Upper lobe of left lung (tissue), 6 donors: ENCODE data around the gene CD6. TPM values are rescaled to one million over a fixed set of nuclear protein-coding genes. Genes with fewer than 3 reads are reported as not detected.

Experiments
- ATAC-seq, 2 donors: fragments of 200-7000 bp; cut with Tn5 transposase; one replicate each; pipeline ENCODE4 v1.9.1; 2022; ENCODE audit warnings: mild to moderate bottlenecking in 2 of 2, moderate library complexity in 2 of 2; ENCODE audit not compliant: low FRiP score in 2 of 2
- DNase-seq, 2 donors: peaks; one replicate each; pipeline ENCODE4 v3.0.0-alpha.2; 2019 to 2020
- H3K27ac ChIP-seq, 4 donors: fragments of 200-600 bp; sonication (generic); one replicate each; pipeline ENCODE4 v1.5.1; 2016 to 2019
- H3K27me3 ChIP-seq, 4 donors: fragments of 200-600 bp; sonication (generic); one replicate each; pipeline ENCODE4 v1.5.1; 2017 to 2019
- H3K36me3 ChIP-seq, 4 donors: fragments of 200-600 bp; sonication (generic); one replicate each; pipeline ENCODE4 v1.5.1; 2016 to 2019
- H3K4me1 ChIP-seq, 4 donors: fragments of 200-600 bp; sonication (generic); one replicate each; pipeline ENCODE4 v1.5.1; 2018 to 2019
- H3K4me3 ChIP-seq, 4 donors: fragments of 200-600 bp; sonication (generic); one replicate each; pipeline ENCODE4 v1.5.1; 2017 to 2019; ENCODE audit warnings: mild to moderate bottlenecking in 2 of 4, moderate library complexity in 1 of 4
- H3K9me3 ChIP-seq, 4 donors: fragments of 200-600 bp; sonication (generic); one replicate each; pipeline ENCODE4 v1.5.1; 2018 to 2019
- EP300 ChIP-seq, 4 donors: sonication (generic); formaldehyde crosslinking; IDR thresholded peaks; one replicate each; pipeline ENCODE4 v1.5.1; 2017; ENCODE audit warnings: antibody characterized with exemption in 4 of 4, control low read depth in 2 of 4
- POLR2A ChIP-seq, 4 donors: fragments of 450-650 bp; IDR thresholded peaks; one replicate each; pipeline ENCODE4 v1.5.1; 2016 to 2017; ENCODE audit warnings: antibody characterized with exemption in 4 of 4, mild to moderate bottlenecking in 2 of 4
- POLR2AphosphoS5 ChIP-seq, 2 donors: sonication (generic); formaldehyde crosslinking; IDR thresholded peaks; one replicate each; pipeline ENCODE4 v1.5.1; 2017; ENCODE audit warnings: antibody characterized with exemption in 2 of 2
- WGBS, 2 donors: methylation state at CpG; one replicate each; pipeline ENCODE4 v1.1.5; 2017 to 2018; 5-methylcytosine and 5-hydroxymethylcytosine counted together
- total RNA-seq, 6 donors: library from RNA; depleted of rRNA in 4 of 6; stranded (reverse); fragments of >200 nt in 4 of 6; gene quantifications; one replicate each; pipeline versions ENCODE4 v1.1.0 to v1.2.1, GENCODE V29; 2016 to 2021
- TF ChIP-seq, protein P1 (sequence below), 6 experiments: fragments of 450-650 bp in 4 of 6; fragments of 200-600 bp in 2 of 6; sonication (generic) in 2 of 6; IDR thresholded peaks; one replicate each; pipeline ENCODE4 v1.5.1; 2016 to 2019; ENCODE audit warnings: antibody characterized with exemption in 6 of 6
- donor health status: DM: no; HTN: no; CAD: no; lungs with moderate emphysema.
- donor health status: DM: no; HTN: yes; CAD: no; lungs with severe emphysema.

The CD6 gene
- total RNA-seq, 6 donors from 2014 or later: 3.8 to 27.2 (median 5.3) TPM

DNA sequence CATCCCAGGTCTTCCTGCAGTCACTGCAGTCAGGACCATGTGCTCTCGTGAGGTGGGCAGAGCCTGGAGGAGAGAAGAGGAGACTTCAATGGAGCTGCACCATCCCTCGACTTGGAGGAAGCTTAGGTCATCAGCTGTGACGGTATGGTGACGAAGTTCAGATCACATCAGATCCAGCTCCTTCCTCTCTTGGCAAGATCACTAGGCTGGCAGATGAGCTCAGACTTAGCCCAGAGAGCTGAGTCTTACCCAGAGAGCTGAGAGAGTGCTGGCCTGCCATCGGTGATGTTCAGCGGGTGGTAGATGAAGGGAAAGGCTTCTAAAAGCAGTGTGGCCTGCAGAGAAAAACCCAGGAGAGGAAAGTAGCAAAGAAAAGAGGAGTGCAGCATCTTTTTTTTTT, 17.7 kb upstream of the CD6 start:
- ATAC-seq: peak; percentile 29 to 46
- 63 to 70% methylated on average over 6 of the region's 6 CpGs for WGBS, 2 donors
- TF ChIP-seq, protein P1, sequence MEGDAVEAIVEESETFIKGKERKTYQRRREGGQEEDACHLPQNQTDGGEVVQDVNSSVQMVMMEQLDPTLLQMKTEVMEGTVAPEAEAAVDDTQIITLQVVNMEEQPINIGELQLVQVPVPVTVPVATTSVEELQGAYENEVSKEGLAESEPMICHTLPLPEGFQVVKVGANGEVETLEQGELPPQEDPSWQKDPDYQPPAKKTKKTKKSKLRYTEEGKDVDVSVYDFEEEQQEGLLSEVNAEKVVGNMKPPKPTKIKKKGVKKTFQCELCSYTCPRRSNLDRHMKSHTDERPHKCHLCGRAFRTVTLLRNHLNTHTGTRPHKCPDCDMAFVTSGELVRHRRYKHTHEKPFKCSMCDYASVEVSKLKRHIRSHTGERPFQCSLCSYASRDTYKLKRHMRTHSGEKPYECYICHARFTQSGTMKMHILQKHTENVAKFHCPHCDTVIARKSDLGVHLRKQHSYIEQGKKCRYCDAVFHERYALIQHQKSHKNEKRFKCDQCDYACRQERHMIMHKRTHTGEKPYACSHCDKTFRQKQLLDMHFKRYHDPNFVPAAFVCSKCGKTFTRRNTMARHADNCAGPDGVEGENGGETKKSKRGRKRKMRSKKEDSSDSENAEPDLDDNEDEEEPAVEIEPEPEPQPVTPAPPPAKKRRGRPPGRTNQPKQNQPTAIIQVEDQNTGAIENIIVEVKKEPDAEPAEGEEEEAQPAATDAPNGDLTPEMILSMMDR (IDR thresholded peaks at IDR 0.05): no peak
- TF ChIP-seq POLR2A (IDR thresholded peaks at IDR 0.05) (peak in 1 of 4 donors; percentile 45), POLR2AphosphoS5 (IDR thresholded peaks at IDR 0.05) (peak; percentile 12 to 32), EP300 (IDR thresholded peaks at IDR 0.05) (no peak)
- H3K27me3 ChIP-seq: no peaks in the 10 kb centered on the region
- H3K4me1 ChIP-seq: peaks cover 17 to 27% (median 24%) of the 10 kb centered on the region in 4 donors
- peak overlapping the region; percentile 89 to 99 (median 94) for H3K27ac ChIP-seq
- no peaks in the 10 kb centered on the region for H3K36me3 ChIP-seq
- DNase-seq: peak in 1 of 2 donors; percentile 66
- no peaks in the 10 kb centered on the region for H3K9me3 ChIP-seq
- no peak overlapping the region for H3K4me3 ChIP-seq

DNA sequence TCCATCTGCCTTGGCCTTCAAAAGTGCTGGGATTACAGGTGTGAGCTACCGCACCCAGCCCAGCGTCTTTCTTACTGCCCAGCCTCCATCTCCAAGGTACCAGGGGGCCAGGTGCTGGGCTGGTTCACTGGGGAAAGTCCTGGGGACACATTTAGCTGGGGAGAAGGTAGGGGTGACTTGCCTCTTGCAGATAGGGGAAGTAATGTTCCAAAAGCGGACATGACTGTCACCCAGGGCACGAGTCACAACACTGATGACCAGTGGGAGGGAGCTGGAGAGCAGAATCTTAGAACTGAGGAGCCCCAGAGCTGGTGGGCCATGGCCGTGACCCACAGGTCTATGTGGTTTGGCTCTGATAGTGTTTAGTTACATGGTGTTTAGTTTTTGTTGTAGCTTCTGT, 17.1 kb upstream of the CD6 start:
- Histone ChIP-seq H3K4me1 (peaks cover 13 to 23% (median 18%) of the 10 kb centered on the region in 4 donors), H3K9me3 (no peaks in the 10 kb centered on the region), H3K27ac (peak overlapping the region in 3 of 4 donors; percentile 89 to 99 (median 93)), H3K27me3 (no peaks in the 10 kb centered on the region), H3K36me3 (no peaks in the 10 kb centered on the region), H3K4me3 (no peak overlapping the region)
- WGBS, 2 donors: 78 to 90% methylated on average over 5 of the region's 5 CpGs
- ATAC-seq (peak in 1 of 2 donors; percentile 35), DNase-seq (peak in 1 of 2 donors; percentile 65)
- TF ChIP-seq, protein P1 (IDR thresholded peaks at IDR 0.05): no peak
- TF ChIP-seq POLR2A (IDR thresholded peaks at IDR 0.05): no peak
- no peak for TF ChIP-seq EP300 (IDR thresholded peaks at IDR 0.05)
- TF ChIP-seq POLR2AphosphoS5 (IDR thresholded peaks at IDR 0.05): no peak

DNA sequence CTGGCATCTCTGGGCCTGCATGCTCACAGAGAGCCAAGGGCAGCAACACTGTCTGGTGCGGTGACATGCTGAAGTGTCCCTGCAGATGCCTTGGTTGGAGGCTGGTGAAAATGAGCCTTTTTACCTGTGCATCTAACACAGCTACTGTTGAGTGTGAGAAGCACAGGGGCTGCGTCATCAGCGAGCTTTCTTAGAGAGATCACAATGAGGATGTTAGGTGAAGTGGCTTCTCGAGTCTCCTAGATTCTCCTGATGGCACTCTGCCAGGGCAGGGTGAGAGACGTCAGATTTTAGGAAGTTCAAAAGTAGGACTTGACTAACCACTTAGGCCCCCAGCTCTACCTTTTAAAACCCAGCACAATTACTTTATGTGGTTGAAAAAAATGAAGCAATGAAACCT, 15.9 kb upstream of the CD6 start:
- WGBS, 2 donors: 35 to 47% methylated on average over 5 of the region's 5 CpGs
- TF ChIP-seq, protein P1 (IDR thresholded peaks at IDR 0.05): no peak
- TF ChIP-seq EP300 (IDR thresholded peaks at IDR 0.05): no peak
- TF ChIP-seq POLR2A (IDR thresholded peaks at IDR 0.05): no peak
- ATAC-seq (no peak), DNase-seq (no peak)
- Histone ChIP-seq H3K27ac (no peak overlapping the region), H3K4me1 (peaks cover 6 to 15% (median 8%) of the 10 kb centered on the region in 4 donors), H3K36me3 (no peaks in the 10 kb centered on the region), H3K27me3 (no peaks in the 10 kb centered on the region), H3K4me3 (no peak overlapping the region), H3K9me3 (no peaks in the 10 kb centered on the region)

DNA sequence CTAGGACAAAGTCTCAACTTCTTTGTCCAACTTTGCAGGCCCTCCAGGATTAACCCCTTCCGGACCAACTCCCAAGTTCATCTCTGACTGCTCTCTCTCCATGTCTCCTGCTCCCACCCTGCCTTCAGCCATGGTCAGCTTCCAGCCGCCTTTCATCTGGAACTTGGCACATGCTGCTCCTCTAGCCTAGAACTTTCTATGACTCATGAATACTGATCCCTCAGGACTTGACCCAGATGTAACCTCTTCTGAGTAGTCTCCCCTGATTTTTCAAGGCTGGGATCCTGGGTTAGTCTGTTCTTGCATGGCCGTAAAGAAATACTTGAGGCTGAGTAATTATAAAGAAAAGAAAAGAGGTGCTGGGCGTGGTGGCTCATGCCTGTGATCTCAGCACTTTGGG, 14.3 kb upstream of the CD6 start:
- H3K27me3 ChIP-seq: no peaks in the 10 kb centered on the region
- H3K4me1 ChIP-seq: peaks cover 0 to 8% (median 0%) of the 10 kb centered on the region in 4 donors
- peak in 1 of 2 donors; percentile 9 for ATAC-seq
- WGBS, 2 donors: 88% methylated on average over 4 of the region's 4 CpGs
- H3K9me3 ChIP-seq: no peaks in the 10 kb centered on the region
- no peak for TF ChIP-seq EP300 (IDR thresholded peaks at IDR 0.05)
- no peak for TF ChIP-seq POLR2AphosphoS5 (IDR thresholded peaks at IDR 0.05)
- TF ChIP-seq, protein P1 (IDR thresholded peaks at IDR 0.05): no peak
- TF ChIP-seq POLR2A (IDR thresholded peaks at IDR 0.05): no peak
- H3K36me3 ChIP-seq: no peaks in the 10 kb centered on the region
- no peak overlapping the region for H3K27ac ChIP-seq
- H3K4me3 ChIP-seq: no peak overlapping the region
- DNase-seq: no peak

DNA sequence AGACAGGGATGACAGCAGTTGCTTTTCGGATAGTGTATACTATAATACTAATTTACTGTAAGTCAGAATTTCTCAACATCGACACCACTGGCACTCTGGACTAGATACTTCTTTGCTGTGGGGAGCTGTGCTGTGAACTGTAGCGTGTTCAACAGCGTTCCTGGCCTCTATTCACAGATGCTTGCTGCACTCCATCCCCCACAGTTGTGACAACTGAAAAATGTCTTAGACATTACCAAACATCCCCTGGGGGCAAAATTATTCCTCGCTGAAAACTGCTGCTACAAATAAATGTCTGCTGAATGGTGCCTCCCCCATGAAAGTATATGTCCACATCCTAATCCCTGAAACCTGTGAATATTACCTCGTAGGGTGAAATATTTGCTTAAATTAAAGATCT, 12.0 kb upstream of the CD6 start:
- H3K27ac ChIP-seq: no peak overlapping the region
- no peaks in the 10 kb centered on the region for H3K4me1 ChIP-seq
- 81 to 86% methylated on average over 6 of the region's 6 CpGs for WGBS, 2 donors
- H3K4me3 ChIP-seq: no peak overlapping the region
- DNase-seq (no peak), ATAC-seq (no peak)
- H3K9me3 ChIP-seq: no peaks in the 10 kb centered on the region
- no peaks in the 10 kb centered on the region for H3K27me3 ChIP-seq
- TF ChIP-seq, protein P1 (IDR thresholded peaks at IDR 0.05): no peak
- TF ChIP-seq EP300 (IDR thresholded peaks at IDR 0.05) (no peak), POLR2AphosphoS5 (IDR thresholded peaks at IDR 0.05) (no peak), POLR2A (IDR thresholded peaks at IDR 0.05) (no peak)
- H3K36me3 ChIP-seq: no peaks in the 10 kb centered on the region
